ENCODE measurements around the gene ANKRD10.

- TF ChIP-seq POLR2A (IDR thresholded peaks at IDR 0.05): no peak
- TF ChIP-seq, protein P1, sequence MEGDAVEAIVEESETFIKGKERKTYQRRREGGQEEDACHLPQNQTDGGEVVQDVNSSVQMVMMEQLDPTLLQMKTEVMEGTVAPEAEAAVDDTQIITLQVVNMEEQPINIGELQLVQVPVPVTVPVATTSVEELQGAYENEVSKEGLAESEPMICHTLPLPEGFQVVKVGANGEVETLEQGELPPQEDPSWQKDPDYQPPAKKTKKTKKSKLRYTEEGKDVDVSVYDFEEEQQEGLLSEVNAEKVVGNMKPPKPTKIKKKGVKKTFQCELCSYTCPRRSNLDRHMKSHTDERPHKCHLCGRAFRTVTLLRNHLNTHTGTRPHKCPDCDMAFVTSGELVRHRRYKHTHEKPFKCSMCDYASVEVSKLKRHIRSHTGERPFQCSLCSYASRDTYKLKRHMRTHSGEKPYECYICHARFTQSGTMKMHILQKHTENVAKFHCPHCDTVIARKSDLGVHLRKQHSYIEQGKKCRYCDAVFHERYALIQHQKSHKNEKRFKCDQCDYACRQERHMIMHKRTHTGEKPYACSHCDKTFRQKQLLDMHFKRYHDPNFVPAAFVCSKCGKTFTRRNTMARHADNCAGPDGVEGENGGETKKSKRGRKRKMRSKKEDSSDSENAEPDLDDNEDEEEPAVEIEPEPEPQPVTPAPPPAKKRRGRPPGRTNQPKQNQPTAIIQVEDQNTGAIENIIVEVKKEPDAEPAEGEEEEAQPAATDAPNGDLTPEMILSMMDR (IDR thresholded peaks at IDR 0.05): no peak
Measured at GRCh38 chr13:110936519-110936918, 21.6 kb upstream of the ANKRD10 start.

Measured in heart left ventricle (tissue), 13 donors.